HG03045 (cell line): ENCODE measurements around the gene KIF27.
"Not testable (repeated sequence)": the region's sequence is repeated elsewhere in the genome, so short reads cannot be mapped to it uniquely, and the experiment has no call there.

Source experiments
- ATAC-seq: cut with Tn5 transposase; IDR thresholded peaks from one replicate; pipeline ENCODE4 v1.9.1; 2021; ENCODE audit warnings: mild to moderate bottlenecking, moderate library complexity; ENCODE audit not compliant: unreplicated experiment

The KIF27 gene

GRCh38 chr9:83817356-83818278 lies 103.6 kb downstream of the KIF27 start, which contains the start of gene GKAP1:
Gene GKAP1, minus strand, starts transcription at chr9:83817769. Its CDS starts 11,252 bp downstream, at chr9:83806517.
- ATAC-seq = peak; percentile 87

- ATAC-seq = not testable (repeated sequence)
Measured at GRCh38 chr9:83817011-83817355, 104.2 kb downstream of the KIF27 start.

GRCh38 chr9:83815120-83815519 lies 106.1 kb downstream of the KIF27 start:
- ATAC-seq = not testable (repeated sequence)

GRCh38 chr9:83809213-83809612 lies 112.0 kb downstream of the KIF27 start:
- not testable (repeated sequence) for ATAC-seq

- not testable (repeated sequence) for ATAC-seq
Measured at GRCh38 chr9:83804454-83804853, 116.8 kb downstream of the KIF27 start.

GRCh38 chr9:83803941-83804340 lies 117.3 kb downstream of the KIF27 start:
- not testable (repeated sequence) for ATAC-seq

GRCh38 chr9:83800236-83801033 lies 120.8 kb downstream of the KIF27 start:
- no peak for ATAC-seq

- no peak for ATAC-seq
Measured at GRCh38 chr9:83794051-83794450, 127.2 kb downstream of the KIF27 start.

- no peak for ATAC-seq
Measured at GRCh38 chr9:83792746-83793145, 128.5 kb downstream of the KIF27 start.
